ENCODE measurements around the gene ST8SIA1.

DNA sequence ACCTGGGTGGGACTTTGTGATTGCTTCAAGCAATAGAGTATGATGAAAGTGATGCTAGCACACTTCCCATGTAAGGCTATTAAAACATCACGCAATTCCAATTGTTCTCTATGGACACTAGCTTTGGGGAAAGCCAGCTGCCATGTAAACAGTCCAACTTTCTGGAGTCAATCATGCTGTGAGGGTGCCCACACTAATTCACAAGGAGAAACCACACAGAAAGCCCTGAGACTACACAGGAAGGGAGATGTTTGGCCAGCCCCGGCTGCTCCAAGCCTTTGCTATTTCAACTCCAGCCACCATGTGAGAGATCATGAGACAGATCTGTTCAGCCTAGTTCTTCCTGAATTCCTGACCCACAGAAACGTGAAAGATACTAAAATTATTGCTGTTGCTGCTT, 96.3 kb downstream of the ST8SIA1 start:
- TF ChIP-seq, protein P1, sequence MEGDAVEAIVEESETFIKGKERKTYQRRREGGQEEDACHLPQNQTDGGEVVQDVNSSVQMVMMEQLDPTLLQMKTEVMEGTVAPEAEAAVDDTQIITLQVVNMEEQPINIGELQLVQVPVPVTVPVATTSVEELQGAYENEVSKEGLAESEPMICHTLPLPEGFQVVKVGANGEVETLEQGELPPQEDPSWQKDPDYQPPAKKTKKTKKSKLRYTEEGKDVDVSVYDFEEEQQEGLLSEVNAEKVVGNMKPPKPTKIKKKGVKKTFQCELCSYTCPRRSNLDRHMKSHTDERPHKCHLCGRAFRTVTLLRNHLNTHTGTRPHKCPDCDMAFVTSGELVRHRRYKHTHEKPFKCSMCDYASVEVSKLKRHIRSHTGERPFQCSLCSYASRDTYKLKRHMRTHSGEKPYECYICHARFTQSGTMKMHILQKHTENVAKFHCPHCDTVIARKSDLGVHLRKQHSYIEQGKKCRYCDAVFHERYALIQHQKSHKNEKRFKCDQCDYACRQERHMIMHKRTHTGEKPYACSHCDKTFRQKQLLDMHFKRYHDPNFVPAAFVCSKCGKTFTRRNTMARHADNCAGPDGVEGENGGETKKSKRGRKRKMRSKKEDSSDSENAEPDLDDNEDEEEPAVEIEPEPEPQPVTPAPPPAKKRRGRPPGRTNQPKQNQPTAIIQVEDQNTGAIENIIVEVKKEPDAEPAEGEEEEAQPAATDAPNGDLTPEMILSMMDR (IDR thresholded peaks at IDR 0.05): no peak
- TF ChIP-seq EZH2phosphoT487 (IDR thresholded peaks at IDR 0.05) (no peak), EZH2 (IDR thresholded peaks at IDR 0.05) (no peak)

Measured in neural progenitor cell (in vitro differentiated cells).